ENCODE data around the gene NAXD.

- TF ChIP-seq POLR2A (IDR thresholded peaks at IDR 0.05): no peak
- TF ChIP-seq, protein P1, sequence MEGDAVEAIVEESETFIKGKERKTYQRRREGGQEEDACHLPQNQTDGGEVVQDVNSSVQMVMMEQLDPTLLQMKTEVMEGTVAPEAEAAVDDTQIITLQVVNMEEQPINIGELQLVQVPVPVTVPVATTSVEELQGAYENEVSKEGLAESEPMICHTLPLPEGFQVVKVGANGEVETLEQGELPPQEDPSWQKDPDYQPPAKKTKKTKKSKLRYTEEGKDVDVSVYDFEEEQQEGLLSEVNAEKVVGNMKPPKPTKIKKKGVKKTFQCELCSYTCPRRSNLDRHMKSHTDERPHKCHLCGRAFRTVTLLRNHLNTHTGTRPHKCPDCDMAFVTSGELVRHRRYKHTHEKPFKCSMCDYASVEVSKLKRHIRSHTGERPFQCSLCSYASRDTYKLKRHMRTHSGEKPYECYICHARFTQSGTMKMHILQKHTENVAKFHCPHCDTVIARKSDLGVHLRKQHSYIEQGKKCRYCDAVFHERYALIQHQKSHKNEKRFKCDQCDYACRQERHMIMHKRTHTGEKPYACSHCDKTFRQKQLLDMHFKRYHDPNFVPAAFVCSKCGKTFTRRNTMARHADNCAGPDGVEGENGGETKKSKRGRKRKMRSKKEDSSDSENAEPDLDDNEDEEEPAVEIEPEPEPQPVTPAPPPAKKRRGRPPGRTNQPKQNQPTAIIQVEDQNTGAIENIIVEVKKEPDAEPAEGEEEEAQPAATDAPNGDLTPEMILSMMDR (IDR thresholded peaks at IDR 0.05): no peak
These were observed 48.7 kb downstream of the NAXD start for GRCh38 chr13:110664041-110664440.

Measured in body of pancreas (tissue), 4 donors.